Medulla oblongata (tissue), 1 donor: ENCODE results near the gene POLR1A.

Experiments
- DNase-seq: peaks from one replicate; pipeline ENCODE4 v3.0.0-alpha.2; 2015; ENCODE audit errors: extremely low spot score

POLR1A gene

GRCh38 chr2:86021396-86022378 is 84.0 kb downstream of the POLR1A start:
- DNase-seq = no peak

- DNase-seq = peak; percentile 93
Measured at GRCh38 chr2:86020984-86021383, 84.7 kb downstream of the POLR1A start.

DNA sequence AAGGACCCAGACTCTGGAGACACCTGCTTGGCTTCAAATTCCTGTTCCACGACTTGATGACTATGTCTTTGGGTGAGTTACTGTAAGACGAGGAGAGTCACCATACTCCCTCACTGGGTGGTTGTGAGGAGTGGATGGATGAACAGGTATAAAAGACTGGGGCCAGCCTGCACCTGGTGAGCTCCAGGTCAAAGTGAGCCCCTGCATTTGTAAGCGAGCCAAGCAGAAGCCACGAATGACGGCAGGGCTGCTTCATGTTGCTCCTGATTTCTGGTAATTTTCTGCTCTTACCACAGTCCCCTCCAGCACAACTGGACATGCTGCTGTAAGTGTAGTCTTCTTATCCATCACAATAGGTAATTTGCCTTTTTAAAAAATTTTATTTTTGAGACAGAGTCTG is 86.6 kb downstream of the POLR1A start:
- no peak for DNase-seq

- peak; percentile 36 for DNase-seq
Measured at GRCh38 chr2:86017901-86018896, 87.5 kb downstream of the POLR1A start.

DNA sequence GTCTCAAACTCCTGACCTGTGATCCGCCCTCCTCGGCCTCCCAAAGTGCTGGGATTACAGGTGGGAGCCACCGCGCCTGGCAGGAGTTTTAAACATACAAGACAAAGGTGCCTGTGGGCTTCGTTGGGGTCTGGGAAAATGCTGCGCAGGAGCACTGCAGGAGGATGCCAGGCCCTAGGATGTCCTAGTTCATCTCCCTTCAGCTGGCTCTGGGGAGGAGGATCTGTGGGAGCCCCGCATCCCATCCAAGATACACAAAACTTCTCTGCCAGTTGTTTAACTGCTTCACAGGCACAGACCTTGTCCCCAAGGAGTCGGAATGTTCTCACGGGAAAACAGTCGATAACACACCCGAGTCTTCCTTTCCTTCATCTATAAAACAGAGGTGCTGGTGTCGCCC is 89.1 kb downstream of the POLR1A start:
- DNase-seq = no peak

- no peak for DNase-seq
Measured at GRCh38 chr2:86015699-86016098, 90.0 kb downstream of the POLR1A start.

GRCh38 chr2:86015006-86015405 is 90.7 kb downstream of the POLR1A start:
- DNase-seq = no peak

GRCh38 chr2:86014493-86014892 is 91.2 kb downstream of the POLR1A start:
- DNase-seq = no peak

GRCh38 chr2:86012007-86012712 is 93.5 kb downstream of the POLR1A start:
- DNase-seq = no peak

DNA sequence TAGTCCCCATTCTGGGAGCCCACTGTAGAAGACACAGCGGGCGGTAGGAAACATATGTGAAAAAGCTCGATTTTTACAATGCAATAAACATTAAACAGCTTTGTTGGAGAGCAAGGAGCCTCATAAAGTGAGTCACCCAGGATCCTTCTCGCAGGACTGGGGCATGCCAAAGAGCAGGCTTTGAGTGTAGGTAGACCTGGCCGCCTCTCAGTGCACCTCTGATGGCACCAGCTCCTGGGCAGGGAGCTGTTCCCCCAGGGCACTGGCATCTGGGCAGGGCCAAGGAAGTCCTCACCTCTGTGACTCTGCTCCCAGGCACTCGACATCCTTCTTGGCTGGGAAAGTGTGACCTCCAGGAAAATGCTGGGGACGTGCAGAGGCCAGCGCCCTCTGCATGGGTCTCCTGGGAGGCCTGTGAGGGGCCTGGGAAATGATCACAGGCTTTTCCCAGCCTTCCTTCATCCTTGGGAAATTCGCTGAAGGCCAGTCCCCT is 94.2 kb downstream of the POLR1A start:
- DNase-seq = no peak

DNA sequence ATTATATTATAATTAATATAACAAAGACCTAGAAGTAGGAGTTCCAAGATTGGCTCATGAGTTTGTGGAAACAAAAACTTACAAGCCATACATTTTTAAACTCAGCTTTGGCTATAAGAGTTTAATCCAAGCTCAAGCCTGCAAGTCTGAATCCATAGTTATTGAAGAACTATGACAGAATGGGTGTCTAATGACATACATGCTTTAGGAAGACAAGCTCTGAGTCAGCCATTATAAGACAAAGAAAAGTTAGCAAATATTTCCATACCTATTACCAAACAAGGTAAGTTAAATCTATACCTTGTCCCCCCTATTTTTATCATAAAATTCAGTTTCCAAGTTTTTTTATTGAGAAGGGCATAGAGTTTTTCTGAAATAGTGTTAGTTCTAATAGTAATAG is 95.6 kb downstream of the POLR1A start:
- DNase-seq = no peak

GRCh38 chr2:86006524-86006923 is 99.2 kb downstream of the POLR1A start:
- no peak for DNase-seq

- no peak for DNase-seq
Measured at GRCh38 chr2:86003967-86004366, 101.7 kb downstream of the POLR1A start.

- no peak for DNase-seq
Measured at GRCh38 chr2:86003104-86003503, 102.6 kb downstream of the POLR1A start.

DNA sequence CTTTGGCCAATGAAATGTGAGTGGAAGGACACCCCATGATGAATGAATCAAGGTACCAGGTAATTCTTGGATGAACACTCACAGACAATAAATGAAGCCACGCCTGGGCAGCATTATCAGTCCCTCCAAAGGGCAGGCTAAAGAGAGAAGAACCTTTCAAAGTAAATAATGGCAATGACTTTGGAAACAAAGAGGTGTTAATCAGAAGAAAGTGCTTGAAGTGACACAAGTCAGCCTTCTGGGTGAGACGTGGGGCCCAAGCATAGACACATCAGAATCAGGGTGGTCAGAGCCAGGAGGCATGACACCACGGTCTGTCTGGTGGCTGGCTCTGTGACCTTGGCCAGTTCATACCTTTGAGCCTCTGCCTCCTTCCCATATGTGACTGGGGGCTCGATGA is 103.3 kb downstream of the POLR1A start:
- no peak for DNase-seq

- DNase-seq = no peak
Measured at GRCh38 chr2:86001326-86001725, 104.4 kb downstream of the POLR1A start.

GRCh38 chr2:86000938-86001312 is 104.8 kb downstream of the POLR1A start:
- DNase-seq = no peak

DNA sequence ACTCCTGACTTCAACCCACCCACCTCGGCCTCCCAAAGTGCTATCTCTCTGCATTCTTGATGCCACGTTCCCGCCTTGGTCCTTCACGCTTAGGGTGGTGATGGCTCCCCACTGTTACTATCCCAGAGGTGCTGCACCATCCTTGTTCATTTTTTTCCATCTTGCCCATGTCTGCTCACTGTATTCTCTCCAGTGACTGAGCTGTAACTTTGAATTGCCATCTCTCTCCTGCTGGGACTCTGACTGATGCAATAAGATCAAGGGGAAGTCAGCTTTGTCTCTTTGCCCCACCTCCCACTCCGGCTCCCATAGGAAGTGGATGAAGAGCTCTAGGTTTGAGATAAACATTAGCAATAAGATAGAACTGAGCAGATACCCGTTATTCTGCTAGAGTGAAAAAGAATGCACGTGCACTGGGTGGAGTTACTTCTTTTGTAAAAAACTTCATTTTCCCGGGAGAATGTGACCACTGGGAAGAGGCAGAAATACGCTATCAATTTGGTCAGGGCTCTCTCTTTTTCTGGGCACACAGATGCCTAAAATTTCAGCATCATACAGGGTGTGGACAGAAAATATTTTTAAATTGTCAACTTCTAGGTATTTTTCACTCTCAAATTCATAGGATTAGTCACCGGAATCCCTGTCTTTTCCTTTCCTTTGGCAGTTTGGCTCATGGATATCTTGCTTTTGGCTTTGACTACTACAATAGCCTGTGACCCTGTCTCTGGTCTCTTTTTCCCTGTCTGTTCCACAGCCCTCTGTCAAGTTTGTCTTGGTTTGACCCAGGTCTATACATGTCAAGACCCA is 105.4 kb downstream of the POLR1A start:
- DNase-seq = no peak

- peak; percentile 49 for DNase-seq
Measured at GRCh38 chr2:85999061-85999831, 106.4 kb downstream of the POLR1A start.
